GM23248 (cell line): Measurements from ENCODE around the gene BTBD16. TPM values are rescaled to one million over a fixed set of nuclear protein-coding genes. Genes with fewer than 3 reads are reported as not detected.

Source experiments
- DNase-seq: peaks from one replicate; pipeline ENCODE4 v3.0.0-alpha.2; 2015
- H2AFZ ChIP-seq: fragments of 200-600 bp; sonication (generic); 2 replicates; pipeline ENCODE4 v1.6.1; 2016; ENCODE audit warnings: antibody characterized with exemption
- H3F3A ChIP-seq: fragments of 200-600 bp; sonication (generic); 2 replicates; pipeline ENCODE4 v1.6.1; 2016; ENCODE audit warnings: mild to moderate bottlenecking, antibody characterized with exemption, mixed run types; ENCODE audit not compliant: insufficient read depth
- H3K27ac ChIP-seq: fragments of 200-600 bp; sonication (generic); 2 replicates; pipeline ENCODE4 v1.5.1; 2016; ENCODE audit warnings: mild to moderate bottlenecking
- H3K27me3 ChIP-seq: fragments of 200-600 bp; sonication (generic); replicated peaks from 2 replicates; pipeline ENCODE4 v1.6.1; 2016; ENCODE audit warnings: mild to moderate bottlenecking; ENCODE audit not compliant: insufficient read depth
- H3K36me3 ChIP-seq: fragments of 200-600 bp; sonication (generic); 2 replicates; pipeline ENCODE4 v1.6.1; 2016; ENCODE audit warnings: low read depth, mild to moderate bottlenecking
- H3K4me1 ChIP-seq: fragments of 200-600 bp; sonication (generic); 2 replicates; pipeline ENCODE4 v1.6.1; 2016; ENCODE audit warnings: mild to moderate bottlenecking; ENCODE audit not compliant: insufficient read depth
- H3K4me2 ChIP-seq: fragments of 200-600 bp; sonication (generic); one replicate; pipeline ENCODE4 v1.6.1; 2016; ENCODE audit warnings: mild to moderate bottlenecking; ENCODE audit not compliant: unreplicated experiment
- H3K4me3 ChIP-seq: fragments of 200-600 bp; sonication (generic); 2 replicates; pipeline ENCODE4 v1.5.1; 2016; ENCODE audit warnings: mild to moderate bottlenecking
- H3K79me2 ChIP-seq: fragments of 200-600 bp; sonication (generic); 2 replicates; pipeline ENCODE4 v1.6.1; 2016; ENCODE audit warnings: mild to moderate bottlenecking; ENCODE audit not compliant: insufficient read depth
- H3K9ac ChIP-seq: fragments of 200-600 bp; sonication (generic); 2 replicates; pipeline ENCODE4 v1.6.1; 2016; ENCODE audit warnings: mild to moderate bottlenecking
- H3K9me2 ChIP-seq: fragments of 200-600 bp; sonication (generic); 2 replicates; pipeline ENCODE4 v1.6.1; 2016; ENCODE audit warnings: mixed run types, mild to moderate bottlenecking, moderate library complexity; ENCODE audit not compliant: insufficient read depth
- H3K9me3 ChIP-seq: fragments of 200-600 bp; sonication (generic); one replicate; pipeline ENCODE4 v1.6.1; 2017; ENCODE audit warnings: low read depth
- H4K20me1 ChIP-seq: fragments of 200-600 bp; sonication (generic); 2 replicates; pipeline ENCODE4 v1.6.0; 2016; ENCODE audit not compliant: insufficient read depth
- EZH2 ChIP-seq: fragments of 200-600 bp; sonication (generic); IDR thresholded peaks from 2 replicates; pipeline ENCODE4 v1.6.1; 2018; ENCODE audit warnings: antibody characterized with exemption, mild to moderate bottlenecking; ENCODE audit not compliant: insufficient read depth, poor library complexity, severe bottlenecking
- EZH2phosphoT487 ChIP-seq: fragments of 200-600 bp; sonication (generic); IDR thresholded peaks from 2 replicates; pipeline ENCODE4 v1.6.1; 2018; ENCODE audit warnings: antibody characterized with exemption, moderate library complexity, mild to moderate bottlenecking, low read depth; ENCODE audit not compliant: insufficient read depth
- WGBS, 2 experiments: methylation state at CpG; one replicate each; pipeline ENCODE4 v1.1.6; 2015 to 2017; ENCODE audit warnings: low lambda C conversion rate in 2 of 2, low coverage in 1 of 2; ENCODE audit errors: missing lambda C conversion rate in 2 of 2; 5-methylcytosine and 5-hydroxymethylcytosine counted together
- in situ Hi-C: fragments of 300-500 bp; cut with MboI; formaldehyde crosslinking; loops from 2 replicates; pipeline ENCODE4 v1.15.0; 2020
- polyA plus RNA-seq: library from polyadenylated mRNA; unstranded; fragments of >200 nt; fragmentation: Nextera tagmentation; extraction: Ambion mirVana; gene quantifications from 2 replicates; pipeline ENCODE4 v1.2.1, GENCODE V29; 2016
- total RNA-seq: library from RNA; depleted of rRNA; stranded (reverse); fragments of >200 nt; shearing (Covaris generic); gene quantifications from 2 replicates; pipeline ENCODE4 v1.2.3, GENCODE V29; 2014

The BTBD16 gene
- total and polyA plus RNA-seq, 2 experiments from 2014 or later, result not detected

GRCh38 chr10:122290833-122291532, 19.9 kb downstream of the BTBD16 start:
- TF ChIP-seq EZH2phosphoT487 (no peak), EZH2 (no peak)
- 0 out of 2 replicates have a peak, but pooled peaks cover 4% of the 10 kb centered on the region for H3F3A ChIP-seq
- H2AFZ ChIP-seq, result no peak overlapping the region
- H3K27ac ChIP-seq, result no peak overlapping the region
- H3K9ac ChIP-seq, result no peak overlapping the region
- no peak overlapping the region for H3K4me3 ChIP-seq
- no peaks in the 10 kb centered on the region for H4K20me1 ChIP-seq
- no peaks in the 10 kb centered on the region for H3K9me2 ChIP-seq
- H3K4me2 ChIP-seq, result no peak overlapping the region
- DNase-seq, result no peak
- H3K27me3 ChIP-seq, result peaks cover under 1% of the 10 kb centered on the region; the same call in 1 of the 2 replicates
- 86 to 90% methylated on average over 13 of the region's 13 CpGs for WGBS, 2 experiments
- in situ Hi-C loops, result loop anchor here (10.0 to 25.0 kb wide), 3 partner anchors 144 to 696 kb away; partner anchors contain the start of genes DMBT1 and PSTK
- H3K36me3 ChIP-seq, result no peaks in the 10 kb centered on the region
- H3K4me1 ChIP-seq, result peaks cover 7% of the 10 kb centered on the region
- H3K9me3 ChIP-seq, result no peaks in the 10 kb centered on the region
- H3K79me2 ChIP-seq, result no peaks in the 10 kb centered on the region

GRCh38 chr10:122291739-122292138, 20.6 kb downstream of the BTBD16 start:
- no peaks in the 10 kb centered on the region for H3K36me3 ChIP-seq
- H3K27me3 ChIP-seq, result peaks cover 8% of the 10 kb centered on the region; the same call in 1 of the 2 replicates
- no peak overlapping the region for H3K4me3 ChIP-seq
- no peak overlapping the region for H3K27ac ChIP-seq
- no peak overlapping the region for H2AFZ ChIP-seq
- H3K4me1 ChIP-seq, result peaks cover 7% of the 10 kb centered on the region
- WGBS, 2 experiments, result 85 to 88% methylated on average over 5 of the region's 5 CpGs
- H3K9ac ChIP-seq, result no peak overlapping the region
- in situ Hi-C loops, result loop anchor here (10.0 to 25.0 kb wide), 3 partner anchors 143 to 696 kb away; partner anchors contain the start of genes DMBT1 and PSTK
- H3F3A ChIP-seq, result 0 out of 2 replicates have a peak, but pooled peaks cover 4% of the 10 kb centered on the region
- no peaks in the 10 kb centered on the region for H3K9me2 ChIP-seq
- no peaks in the 10 kb centered on the region for H3K79me2 ChIP-seq
- no peaks in the 10 kb centered on the region for H4K20me1 ChIP-seq
- no peaks in the 10 kb centered on the region for H3K9me3 ChIP-seq
- H3K4me2 ChIP-seq, result no peak overlapping the region
- TF ChIP-seq EZH2 (no peak), EZH2phosphoT487 (no peak)
- no peak for DNase-seq

GRCh38 chr10:122292376-122292775, 21.3 kb downstream of the BTBD16 start:
- Histone ChIP-seq H2AFZ (no peak overlapping the region), H3K9ac (no peak overlapping the region), H3K4me3 (no peak overlapping the region), H3K79me2 (no peaks in the 10 kb centered on the region), H3K4me1 (peaks cover 3% of the 10 kb centered on the region), H3K9me3 (no peaks in the 10 kb centered on the region), H3F3A (0 out of 2 replicates have a peak, but pooled peaks cover under 1% of the 10 kb centered on the region), H3K9me2 (no peaks in the 10 kb centered on the region), H3K36me3 (no peaks in the 10 kb centered on the region), H3K27ac (no peak overlapping the region), H4K20me1 (no peaks in the 10 kb centered on the region), H3K4me2 (no peak overlapping the region), H3K27me3 (peaks cover 9% of the 10 kb centered on the region; the same call in 1 of the 2 replicates)
- no peak for DNase-seq
- WGBS, 2 experiments, result 85 to 92% methylated on average over 3 of the region's 3 CpGs
- TF ChIP-seq EZH2phosphoT487 (no peak), EZH2 (no peak)
- in situ Hi-C loops, result loop anchor here (10.0 to 25.0 kb wide), 3 partner anchors 142 to 695 kb away; partner anchors contain the start of genes DMBT1 and PSTK

- H2AFZ ChIP-seq, result no peak overlapping the region
- H3K36me3 ChIP-seq, result no peaks in the 10 kb centered on the region
- no peaks in the 10 kb centered on the region for H3K9me2 ChIP-seq
- H3K4me1 ChIP-seq, result no peaks in the 10 kb centered on the region
- no peak overlapping the region for H3K4me3 ChIP-seq
- H3K4me2 ChIP-seq, result no peak overlapping the region
- in situ Hi-C loops, result loop anchor here (10.0 to 25.0 kb wide), 3 partner anchors 141 to 694 kb away; partner anchors contain the start of genes DMBT1 and PSTK
- no peaks in the 10 kb centered on the region for H3F3A ChIP-seq
- no peaks in the 10 kb centered on the region for H4K20me1 ChIP-seq
- no peak for DNase-seq
- TF ChIP-seq EZH2phosphoT487, result no peak
- no peak for TF ChIP-seq EZH2
- no peak overlapping the region for H3K27ac ChIP-seq
- H3K27me3 ChIP-seq, result peaks cover 9% of the 10 kb centered on the region; the same call in 1 of the 2 replicates
- WGBS, 2 experiments, result 79 to 82% methylated on average over 10 of the region's 10 CpGs
- no peaks in the 10 kb centered on the region for H3K79me2 ChIP-seq
- no peaks in the 10 kb centered on the region for H3K9me3 ChIP-seq
- H3K9ac ChIP-seq, result no peak overlapping the region
Observed at GRCh38 chr10:122293156-122293960, 22.3 kb downstream of the BTBD16 start.
